ENCODE measurements around the gene IMMP2L.

DNA sequence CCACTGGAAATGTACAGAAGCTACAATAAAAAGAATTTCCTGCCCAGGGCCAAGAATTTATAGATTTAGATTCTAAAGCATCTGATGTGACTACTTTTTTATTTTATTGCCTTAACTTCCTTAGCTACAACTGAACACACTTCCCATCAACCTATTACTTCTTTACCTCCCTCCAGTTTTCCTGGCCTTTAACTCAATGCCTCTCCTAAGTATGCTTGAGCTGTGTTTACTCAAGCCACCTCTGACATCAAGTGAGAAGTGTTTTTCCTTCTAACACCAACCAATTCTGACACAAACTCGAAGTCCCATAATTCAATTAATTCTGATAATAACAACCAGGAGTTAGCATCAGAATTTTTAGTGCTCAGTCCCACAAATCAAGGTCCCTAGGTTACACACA is 170.0 kb downstream of the IMMP2L start:
- TF ChIP-seq, protein P1, sequence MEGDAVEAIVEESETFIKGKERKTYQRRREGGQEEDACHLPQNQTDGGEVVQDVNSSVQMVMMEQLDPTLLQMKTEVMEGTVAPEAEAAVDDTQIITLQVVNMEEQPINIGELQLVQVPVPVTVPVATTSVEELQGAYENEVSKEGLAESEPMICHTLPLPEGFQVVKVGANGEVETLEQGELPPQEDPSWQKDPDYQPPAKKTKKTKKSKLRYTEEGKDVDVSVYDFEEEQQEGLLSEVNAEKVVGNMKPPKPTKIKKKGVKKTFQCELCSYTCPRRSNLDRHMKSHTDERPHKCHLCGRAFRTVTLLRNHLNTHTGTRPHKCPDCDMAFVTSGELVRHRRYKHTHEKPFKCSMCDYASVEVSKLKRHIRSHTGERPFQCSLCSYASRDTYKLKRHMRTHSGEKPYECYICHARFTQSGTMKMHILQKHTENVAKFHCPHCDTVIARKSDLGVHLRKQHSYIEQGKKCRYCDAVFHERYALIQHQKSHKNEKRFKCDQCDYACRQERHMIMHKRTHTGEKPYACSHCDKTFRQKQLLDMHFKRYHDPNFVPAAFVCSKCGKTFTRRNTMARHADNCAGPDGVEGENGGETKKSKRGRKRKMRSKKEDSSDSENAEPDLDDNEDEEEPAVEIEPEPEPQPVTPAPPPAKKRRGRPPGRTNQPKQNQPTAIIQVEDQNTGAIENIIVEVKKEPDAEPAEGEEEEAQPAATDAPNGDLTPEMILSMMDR (IDR thresholded peaks at IDR 0.05), result no peak
- TF ChIP-seq POLR2A (IDR thresholded peaks at IDR 0.05) (no peak), EP300 (IDR thresholded peaks at IDR 0.05) (no peak), POLR2AphosphoS5 (IDR thresholded peaks at IDR 0.05) (no peak)
